GM12878 (cell line): ENCODE results near the gene FAM78A. TPM values are rescaled to one million over a fixed set of nuclear protein-coding genes. Genes with fewer than 3 reads are reported as not detected.

Source experiments
- ATF7 ChIP-seq: fragments of 450-650 bp; IDR thresholded peaks from 2 replicates; pipeline ENCODE4 v1.6.1; 2016; ENCODE audit warnings: low read depth, mild to moderate bottlenecking
- BCL11A ChIP-seq: IDR thresholded peaks from 2 replicates; pipeline ENCODE4 v1.6.1; 2011; ENCODE audit warnings: low read depth, low read length
- BMI1 ChIP-seq: fragments of 450-650 bp; IDR thresholded peaks from 2 replicates; pipeline ENCODE4 v1.6.1; 2016; ENCODE audit warnings: mild to moderate bottlenecking, moderate library complexity, borderline replicate concordance
- CHD2 ChIP-seq: IDR thresholded peaks from 2 replicates; pipeline ENCODE4 v1.6.1; 2011; ENCODE audit warnings: low read depth, low read length, improper control_type of control experiment, borderline replicate concordance
- EED ChIP-seq: sonication (generic); IDR thresholded peaks from 2 replicates; pipeline ENCODE4 v1.6.1; 2016; ENCODE audit warnings: antibody characterized with exemption, low read depth
- EGR1 ChIP-seq, 2 experiments: IDR thresholded peaks; 1 replicate in 1 of 2; 2 replicates in 1 of 2; pipeline ENCODE4 v1.6.1; 2011 to 2012; ENCODE audit warnings: low read depth in 2 of 2, low read length in 2 of 2, borderline replicate concordance in 1 of 2, mild to moderate bottlenecking in 1 of 2, moderate library complexity in 1 of 2
- ESRRA ChIP-seq: IDR thresholded peaks from 2 replicates; pipeline ENCODE4 v1.6.1; 2012; ENCODE audit warnings: mild to moderate bottlenecking, low read length, improper control_type of control experiment
- ETV6 ChIP-seq, 2 experiments: fragments of 450-650 bp in 1 of 2; IDR thresholded peaks in 1 of 2; conservative IDR thresholded peaks in 1 of 2; 2 replicates each; pipeline ENCODE4 v1.6.1; 2014; ENCODE audit warnings: antibody characterized with exemption in 1 of 2, borderline replicate concordance in 1 of 2, low read depth in 1 of 2, mild to moderate bottlenecking in 1 of 2, moderate library complexity in 1 of 2
- HDAC2 ChIP-seq: fragments of 200-600 bp; sonication (generic); IDR thresholded peaks from 2 replicates; pipeline ENCODE4 v1.6.1; 2017
- HDGF ChIP-seq: fragments of 450-650 bp; IDR thresholded peaks from 2 replicates; pipeline ENCODE4 v1.6.1; 2016; ENCODE audit warnings: antibody characterized with exemption
- KLF5 ChIP-seq: fragments of 450-650 bp; IDR thresholded peaks from 2 replicates; pipeline ENCODE4 v1.6.1; 2014; ENCODE audit warnings: mild to moderate bottlenecking; ENCODE audit not compliant: partially characterized antibody
- LARP7 ChIP-seq: fragments of 450-650 bp; IDR thresholded peaks from 2 replicates; pipeline ENCODE4 v1.6.1; 2017; ENCODE audit warnings: mild to moderate bottlenecking
- MEF2B ChIP-seq: fragments of 450-650 bp; IDR thresholded peaks from 2 replicates; pipeline ENCODE4 v1.6.1; 2018; ENCODE audit warnings: mild to moderate bottlenecking, moderate library complexity; ENCODE audit not compliant: partially characterized antibody, poor library complexity, severe bottlenecking
- MTA2 ChIP-seq: fragments of 450-650 bp; IDR thresholded peaks from 2 replicates; pipeline ENCODE4 v1.6.1; 2016; ENCODE audit warnings: low read depth, mild to moderate bottlenecking, moderate library complexity
- MYB ChIP-seq: fragments of 150-350 bp; IDR thresholded peaks from 2 replicates; pipeline ENCODE4 v1.6.1; 2014; ENCODE audit warnings: mild to moderate bottlenecking, low read depth, low read length, borderline replicate concordance
- MYC ChIP-seq: IDR thresholded peaks from 2 replicates; pipeline ENCODE4 v1.6.1; 2011; ENCODE audit warnings: mild to moderate bottlenecking, low read length, moderate library complexity, inconsistent platforms; ENCODE audit not compliant: insufficient read depth, insufficient replicate concordance, insufficient read length, severe bottlenecking
- NFXL1 ChIP-seq: fragments of 450-650 bp; IDR thresholded peaks from 2 replicates; pipeline ENCODE4 v1.6.1; 2017; ENCODE audit warnings: antibody characterized with exemption, mild to moderate bottlenecking, borderline replicate concordance
- NRF1 ChIP-seq: conservative IDR thresholded peaks from 2 replicates; pipeline ENCODE4 v1.6.1; 2011; ENCODE audit warnings: mild to moderate bottlenecking, low read depth, low read length, improper control_type of control experiment
- PAX5 ChIP-seq: IDR thresholded peaks from 2 replicates; pipeline ENCODE4 v1.6.1; 2011; ENCODE audit warnings: low read depth, low read length, borderline replicate concordance
- RB1 ChIP-seq: fragments of 450-650 bp; formaldehyde crosslinking; IDR thresholded peaks from 2 replicates; pipeline ENCODE4 v1.6.1; 2017; ENCODE audit warnings: mild to moderate bottlenecking, borderline replicate concordance
- RELA ChIP-seq: fragments of 450-650 bp; IDR thresholded peaks from 2 replicates; pipeline ENCODE4 v1.8.0; 2014; ENCODE audit warnings: borderline replicate concordance; ENCODE audit not compliant: partially characterized antibody
- SMAD1 ChIP-seq: fragments of 450-650 bp; IDR thresholded peaks from 2 replicates; pipeline ENCODE4 v1.6.1; 2018; ENCODE audit warnings: mild to moderate bottlenecking, low read depth; ENCODE audit not compliant: partially characterized antibody
- SMC3 ChIP-seq: IDR thresholded peaks from 2 replicates; pipeline ENCODE4 v1.6.1; 2011; ENCODE audit warnings: low read length, improper control_type of control experiment, borderline replicate concordance
- SPI1 ChIP-seq: IDR thresholded peaks from 2 replicates; pipeline ENCODE4 v1.6.1; 2011; ENCODE audit warnings: low read depth, mild to moderate bottlenecking, low read length, moderate library complexity, borderline replicate concordance; ENCODE audit not compliant: insufficient read depth
- STAT3 ChIP-seq: IDR thresholded peaks from 2 replicates; pipeline ENCODE4 v1.6.1; 2011; ENCODE audit warnings: low read depth, low read length, improper control_type of control experiment
- SUPT20H ChIP-seq: IDR thresholded peaks from 2 replicates; pipeline ENCODE4 v1.6.1; 2011; ENCODE audit warnings: low read depth, mild to moderate bottlenecking, low read length, moderate library complexity, borderline replicate concordance; ENCODE audit not compliant: control insufficient read depth
- ZNF207 ChIP-seq: fragments of 450-650 bp; IDR thresholded peaks from 2 replicates; pipeline ENCODE4 v1.6.1; 2014; ENCODE audit warnings: antibody characterized with exemption, mild to moderate bottlenecking, borderline replicate concordance
- ZZZ3 ChIP-seq: IDR thresholded peaks from 2 replicates; pipeline ENCODE4 v1.6.1; 2011; ENCODE audit warnings: low read depth; ENCODE audit not compliant: control insufficient read depth, insufficient read length
- polyA plus RNA-seq, 11 experiments: library from polyadenylated mRNA; depleted of rRNA in 4 of 11; unstranded in 6 of 11; stranded (reverse) in 5 of 11; fragments of >200 nt; fragmentation: Nextera tagmentation in 4 of 11; fragmentation: Illumina TruSeq in 1 of 11; extraction: Ambion mirVana in 4 of 11; extraction: Trizol in 1 of 11; gene quantifications; 1 replicate in 1 of 11; 2 replicates in 10 of 11; pipeline versions ENCODE4 v1.2.1 to v1.2.3, GENCODE V29; 2011 to 2016; ENCODE audit warnings: inconsistent platforms in 2 of 11, missing spikeins in 2 of 11, low read depth in 1 of 11
- total RNA-seq, 4 experiments: library from RNA; depleted of rRNA in 3 of 4; stranded (reverse); fragments of >200 nt in 3 of 4; fragmentation: Illumina TruSeq in 1 of 4; extraction: Trizol in 1 of 4; gene quantifications; 2 replicates each; pipeline versions ENCODE4 v1.2.1 to v1.2.3, GENCODE V29; 2013 to 2021
- TF ChIP-seq, protein P1 (sequence below), 3 experiments: IDR thresholded peaks in 2 of 3; conservative IDR thresholded peaks in 1 of 3; 2 replicates each; pipeline ENCODE4 v1.5.1; 2011; ENCODE audit warnings: low read depth in 3 of 3, low read length in 3 of 3, mild to moderate bottlenecking in 3 of 3, control low read depth in 2 of 3, moderate library complexity in 2 of 3, inconsistent platforms in 1 of 3, mixed read lengths in 1 of 3; ENCODE audit not compliant: control insufficient read depth in 2 of 3, insufficient read depth in 1 of 3; ENCODE audit errors: extremely low read depth in 1 of 3
- TF ChIP-seq, protein P2 (sequence below): IDR thresholded peaks from 2 replicates; pipeline ENCODE4 v1.6.1; 2011; ENCODE audit warnings: low read depth, low read length, improper control_type of control experiment, borderline replicate concordance

FAM78A gene
- total and polyA plus RNA-seq, 10 of the 15 experiments (the other 5 are each of a cell fraction or from before 2014, with no cell fraction given), result 0.18 to 32.5 (median 12.2) TPM

DNA sequence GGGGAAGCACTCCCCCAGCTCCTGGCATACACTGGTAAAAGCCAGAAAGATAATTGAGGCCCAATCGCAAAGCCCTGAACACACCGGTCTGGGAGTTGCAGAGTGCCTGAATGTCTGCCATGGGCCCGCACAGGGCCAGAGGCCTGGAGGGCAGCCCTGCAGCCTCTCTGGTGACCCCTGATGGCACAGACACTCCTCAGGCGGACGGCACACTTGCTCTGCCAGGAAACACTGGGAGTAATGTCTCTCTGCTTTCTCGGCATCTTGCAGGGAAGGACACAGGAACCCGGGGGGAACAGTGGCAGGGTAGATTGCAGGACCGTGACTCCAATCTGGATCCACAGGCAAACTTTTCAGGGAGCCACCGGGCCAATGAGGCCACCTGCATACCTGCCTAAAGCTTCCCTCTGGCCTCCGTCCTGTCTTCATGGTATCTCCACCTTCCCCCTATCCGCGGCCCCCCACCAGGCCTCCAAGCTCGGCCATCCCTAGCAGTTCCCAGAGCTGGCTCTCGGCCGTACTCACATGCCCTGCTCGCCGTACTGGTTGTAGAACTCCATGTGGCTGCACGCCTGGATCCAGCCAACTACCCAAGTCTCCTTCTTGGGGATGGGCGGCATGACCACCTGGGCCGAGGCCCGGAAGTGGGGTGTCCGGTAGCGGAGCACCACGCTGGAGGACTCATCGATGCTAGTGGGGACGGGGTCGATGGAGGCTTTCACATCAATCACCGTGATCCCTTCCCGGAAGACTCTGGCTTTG, 797 bp downstream of the FAM78A start (continued):
- TF ChIP-seq, protein P1, sequence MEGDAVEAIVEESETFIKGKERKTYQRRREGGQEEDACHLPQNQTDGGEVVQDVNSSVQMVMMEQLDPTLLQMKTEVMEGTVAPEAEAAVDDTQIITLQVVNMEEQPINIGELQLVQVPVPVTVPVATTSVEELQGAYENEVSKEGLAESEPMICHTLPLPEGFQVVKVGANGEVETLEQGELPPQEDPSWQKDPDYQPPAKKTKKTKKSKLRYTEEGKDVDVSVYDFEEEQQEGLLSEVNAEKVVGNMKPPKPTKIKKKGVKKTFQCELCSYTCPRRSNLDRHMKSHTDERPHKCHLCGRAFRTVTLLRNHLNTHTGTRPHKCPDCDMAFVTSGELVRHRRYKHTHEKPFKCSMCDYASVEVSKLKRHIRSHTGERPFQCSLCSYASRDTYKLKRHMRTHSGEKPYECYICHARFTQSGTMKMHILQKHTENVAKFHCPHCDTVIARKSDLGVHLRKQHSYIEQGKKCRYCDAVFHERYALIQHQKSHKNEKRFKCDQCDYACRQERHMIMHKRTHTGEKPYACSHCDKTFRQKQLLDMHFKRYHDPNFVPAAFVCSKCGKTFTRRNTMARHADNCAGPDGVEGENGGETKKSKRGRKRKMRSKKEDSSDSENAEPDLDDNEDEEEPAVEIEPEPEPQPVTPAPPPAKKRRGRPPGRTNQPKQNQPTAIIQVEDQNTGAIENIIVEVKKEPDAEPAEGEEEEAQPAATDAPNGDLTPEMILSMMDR (IDR thresholded peaks at IDR 0.05 in 2 of 3, conservative IDR thresholded peaks at IDR 0.05 in 1 of 3; ENCODE audit: control insufficient read depth in 2 of 3, extremely low read depth in 1 of 3, insufficient read depth in 1 of 3, low read depth in 3 of 3, low read length in 3 of 3), result peak; percentile 47 to 69 (median 57)
- 0 out of 2 replicates have a peak, but pooled peaks have one; percentile 3 for TF ChIP-seq SPI1
- no peak for TF ChIP-seq ZZZ3
- no peak for TF ChIP-seq MYB
- TF ChIP-seq SMAD1, result no peak
- peak; percentile 39 for TF ChIP-seq MYC
- TF ChIP-seq CHD2, result no peak
- no peak for TF ChIP-seq MTA2
- TF ChIP-seq ETV6 (conservative IDR thresholded peaks at IDR 0.05 in 1 of 2, IDR thresholded peaks at IDR 0.05 in 1 of 2; ENCODE audit: borderline replicate concordance in 1 of 2, low read depth in 1 of 2), result no peak; a peak in 1 of 4 replicates
- TF ChIP-seq ATF7, result no peak
- no peak for TF ChIP-seq RELA
- no peak for TF ChIP-seq KLF5
- no peak for TF ChIP-seq HDAC2
- peak; percentile 97 for TF ChIP-seq NFXL1
- no peak for TF ChIP-seq LARP7
- TF ChIP-seq ZNF207, result no peak
- no peak for TF ChIP-seq EGR1 (IDR thresholded peaks at IDR 0.05; ENCODE audit: borderline replicate concordance in 1 of 2, low read depth in 2 of 2, low read length in 2 of 2)
- TF ChIP-seq RB1, result no peak
- peak; percentile 50; the same call in 1 of the 2 replicates for TF ChIP-seq SMC3
- TF ChIP-seq PAX5, result no peak
- TF ChIP-seq SUPT20H, result no peak
- no peak for TF ChIP-seq NRF1
- TF ChIP-seq EED, result no peak; the same call in 1 of the 2 replicates
- no peak for TF ChIP-seq HDGF
- no peak for TF ChIP-seq STAT3
- TF ChIP-seq BMI1, result no peak
- TF ChIP-seq BCL11A, result no peak
- TF ChIP-seq, protein P2, sequence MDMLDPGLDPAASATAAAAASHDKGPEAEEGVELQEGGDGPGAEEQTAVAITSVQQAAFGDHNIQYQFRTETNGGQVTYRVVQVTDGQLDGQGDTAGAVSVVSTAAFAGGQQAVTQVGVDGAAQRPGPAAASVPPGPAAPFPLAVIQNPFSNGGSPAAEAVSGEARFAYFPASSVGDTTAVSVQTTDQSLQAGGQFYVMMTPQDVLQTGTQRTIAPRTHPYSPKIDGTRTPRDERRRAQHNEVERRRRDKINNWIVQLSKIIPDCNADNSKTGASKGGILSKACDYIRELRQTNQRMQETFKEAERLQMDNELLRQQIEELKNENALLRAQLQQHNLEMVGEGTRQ, result no peak
- no peak for TF ChIP-seq ESRRA
- TF ChIP-seq MEF2B, result no peak
